Activated naive CD4-positive, alpha-beta T cell (primary cell): Measurements from ENCODE around the gene NGEF.
"Not testable (repeated sequence)": the region's sequence is repeated elsewhere in the genome, so short reads cannot be mapped to it uniquely, and the experiment has no call there.

Source experiments
- DNase-seq, 4 experiments: peaks; one replicate each; lab custom pipeline; 2025; lab: John Stamatoyannopoulos, UW

The NGEF gene

DNA sequence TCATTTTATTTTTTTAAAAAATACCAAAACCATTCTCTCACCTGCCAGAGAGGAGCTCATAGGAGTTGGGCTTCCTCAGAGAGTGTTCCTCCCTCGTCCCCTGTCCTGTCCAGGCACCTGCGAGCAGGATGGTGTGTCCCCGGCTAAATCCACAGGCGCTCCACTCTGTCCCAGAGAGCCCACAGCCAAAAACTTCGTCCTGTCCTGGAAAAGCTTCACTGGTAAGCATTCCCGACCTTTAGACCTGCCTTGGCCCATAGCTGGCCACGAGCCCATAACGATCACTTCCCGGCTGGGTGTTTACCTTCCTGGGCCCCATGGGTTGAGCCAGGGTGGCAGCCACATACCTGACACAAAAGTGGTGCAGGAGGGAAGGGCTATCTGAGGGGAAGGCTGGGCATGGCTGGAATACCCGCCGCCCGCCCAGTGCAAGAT is at the start of gene NGEF:
Gene NGEF, minus strand, starts transcription at position 230 of the 435 bp plus-strand sequence. CDS start 38,366 bp downstream, outside the sequence.
- DNase-seq, result no peak

- DNase-seq, result no peak
Observed at GRCh38 chr2:233062451-233062850, 49.4 kb upstream of the NGEF start.

GRCh38 chr2:233061591-233062450 is 48.8 kb upstream of the NGEF start:
- no peak for DNase-seq

- DNase-seq, result no peak
Observed at GRCh38 chr2:233060980-233061590, 48.0 kb upstream of the NGEF start.

- no peak for DNase-seq
Observed at GRCh38 chr2:233060501-233060979, 47.5 kb upstream of the NGEF start.

- peak in 3 of 4 experiments; percentile 22 to 62 (median 54) for DNase-seq
Observed at GRCh38 chr2:233059797-233060500, 46.9 kb upstream of the NGEF start, which contains the start of gene INPP5D. TSS of gene INPP5D (plus strand) at chr2:233060342. CDS start at chr2:233060479, 137 bp downstream.

- no peak for DNase-seq
Observed at GRCh38 chr2:233059547-233059796, 46.4 kb upstream of the NGEF start.

DNA sequence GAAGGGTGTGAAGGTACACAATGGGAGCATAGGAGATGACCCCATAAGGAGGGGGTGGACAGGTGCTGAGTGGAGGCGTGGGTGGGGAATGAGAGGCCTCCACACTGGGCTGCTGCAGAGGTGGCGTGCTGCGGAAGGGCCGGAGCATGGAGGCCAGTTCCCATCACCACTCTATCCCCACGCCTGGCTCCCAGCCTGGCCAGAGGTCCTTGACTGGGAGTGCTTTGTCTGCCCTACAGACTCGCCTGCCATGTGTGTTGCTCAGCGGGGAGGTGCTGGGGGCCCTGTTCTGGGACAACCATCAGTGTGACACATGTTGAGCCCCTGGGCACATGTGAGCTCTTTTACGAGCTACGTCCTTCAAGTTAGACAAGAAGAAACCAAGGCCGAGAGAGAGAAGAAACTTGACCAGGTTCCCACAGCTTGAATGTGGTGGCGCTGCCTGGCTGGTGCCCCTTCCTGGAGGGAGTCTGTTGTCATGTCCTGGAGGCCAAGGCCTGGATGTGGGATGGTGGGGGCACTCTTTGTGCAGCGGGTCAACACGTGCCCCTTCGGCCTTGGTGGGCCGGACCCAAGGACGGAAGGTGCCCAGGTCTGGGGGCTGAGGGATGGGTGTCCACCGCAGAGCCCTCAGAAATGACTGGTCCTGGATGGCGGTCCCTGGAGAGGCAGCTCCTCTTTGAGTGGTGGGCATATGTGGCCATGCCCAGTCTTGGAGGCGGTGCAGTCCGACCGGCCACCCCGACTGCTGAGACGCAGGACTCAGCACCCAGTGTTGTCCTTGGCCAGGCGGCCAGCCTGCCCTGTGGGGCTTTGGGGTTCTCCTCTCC is 45.9 kb upstream of the NGEF start:
- no peak for DNase-seq

- no peak for DNase-seq
Observed at GRCh38 chr2:233056961-233057605, 44.0 kb upstream of the NGEF start.

DNA sequence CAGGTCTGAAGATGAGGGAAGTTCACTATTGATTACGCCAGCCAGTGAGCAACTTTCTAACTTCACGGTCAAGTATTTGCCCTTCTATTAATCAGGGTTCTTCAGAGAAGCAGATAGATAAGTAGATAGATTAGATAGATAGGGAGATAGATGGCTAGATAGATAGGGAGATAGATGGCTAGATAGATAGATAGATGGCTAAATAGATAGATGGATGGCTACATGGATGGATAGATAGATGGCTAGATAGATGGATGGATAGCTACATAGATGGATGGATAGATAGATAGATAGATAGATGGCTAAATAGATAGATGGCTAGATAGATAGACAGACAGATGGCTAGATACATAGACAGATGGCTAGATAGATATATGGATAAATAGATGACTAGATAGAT is 42.3 kb upstream of the NGEF start:
- DNase-seq, result no peak

- DNase-seq, result peak; percentile 39 to 59 (median 55)
Observed at GRCh38 chr2:233053928-233054784, 41.1 kb upstream of the NGEF start.

DNA sequence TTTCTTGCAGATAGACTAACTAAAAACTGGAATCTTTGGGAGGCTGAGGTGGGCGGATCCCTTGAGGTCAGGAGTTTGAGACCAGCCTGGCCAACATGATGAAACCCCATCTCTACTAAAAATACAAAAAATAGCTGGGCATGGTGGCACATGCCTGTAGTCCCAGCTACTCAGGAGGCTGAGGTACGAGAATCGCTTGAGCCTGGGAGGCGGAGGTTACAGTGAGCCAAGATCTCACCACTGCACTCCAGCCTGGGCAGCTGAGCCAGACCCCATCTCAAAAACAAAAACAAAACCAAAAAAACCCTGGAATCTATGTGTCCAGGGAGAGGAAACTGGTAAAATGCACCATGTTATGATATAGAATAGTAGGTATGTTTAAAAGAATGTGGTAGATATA is 39.5 kb upstream of the NGEF start:
- DNase-seq, result not testable (repeated sequence)

DNA sequence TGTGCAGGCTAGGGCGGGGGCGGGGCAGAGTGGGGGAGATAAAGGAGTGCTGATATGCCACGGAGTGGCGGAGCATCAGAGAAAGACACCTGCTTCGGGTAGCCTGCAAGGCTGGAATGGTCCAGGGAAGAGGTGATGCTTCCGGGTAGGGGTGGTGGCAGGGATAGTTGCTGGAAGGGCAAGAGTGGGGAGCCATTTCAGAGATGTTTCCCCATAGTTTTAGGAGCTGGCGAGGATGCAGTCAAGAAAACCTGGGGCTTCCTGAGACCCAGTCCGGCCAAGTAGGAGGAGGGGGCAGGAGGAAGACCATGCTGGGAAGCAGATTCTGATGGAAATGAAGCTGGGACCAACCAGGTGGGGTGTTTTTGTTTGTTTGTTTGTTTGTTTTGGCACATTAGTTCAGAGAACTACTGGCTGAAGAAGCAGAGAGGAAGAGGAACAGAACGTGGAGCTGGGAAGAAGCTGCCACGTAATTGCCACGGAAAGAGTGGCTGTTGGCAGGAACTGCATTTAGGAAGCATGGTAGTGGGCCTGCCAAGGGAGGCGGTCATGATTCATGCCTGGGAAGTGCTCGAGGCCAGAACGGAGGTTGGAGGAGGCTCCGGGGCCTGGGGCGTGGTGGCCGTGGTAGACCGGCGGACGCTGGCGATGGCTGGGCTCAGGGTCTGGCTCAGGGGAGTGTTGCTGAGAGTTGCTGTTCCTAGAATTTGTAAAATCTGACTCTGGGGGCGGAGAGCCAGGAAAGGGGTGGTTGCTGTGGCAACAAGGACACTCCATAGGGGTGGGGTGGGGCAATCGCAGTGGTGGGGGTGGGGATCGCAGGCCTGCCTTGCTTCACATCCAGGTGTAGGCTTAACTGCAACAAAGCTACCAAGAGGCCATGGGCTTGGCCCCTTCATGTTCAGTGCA is 38.4 kb upstream of the NGEF start:
- no peak for DNase-seq

DNA sequence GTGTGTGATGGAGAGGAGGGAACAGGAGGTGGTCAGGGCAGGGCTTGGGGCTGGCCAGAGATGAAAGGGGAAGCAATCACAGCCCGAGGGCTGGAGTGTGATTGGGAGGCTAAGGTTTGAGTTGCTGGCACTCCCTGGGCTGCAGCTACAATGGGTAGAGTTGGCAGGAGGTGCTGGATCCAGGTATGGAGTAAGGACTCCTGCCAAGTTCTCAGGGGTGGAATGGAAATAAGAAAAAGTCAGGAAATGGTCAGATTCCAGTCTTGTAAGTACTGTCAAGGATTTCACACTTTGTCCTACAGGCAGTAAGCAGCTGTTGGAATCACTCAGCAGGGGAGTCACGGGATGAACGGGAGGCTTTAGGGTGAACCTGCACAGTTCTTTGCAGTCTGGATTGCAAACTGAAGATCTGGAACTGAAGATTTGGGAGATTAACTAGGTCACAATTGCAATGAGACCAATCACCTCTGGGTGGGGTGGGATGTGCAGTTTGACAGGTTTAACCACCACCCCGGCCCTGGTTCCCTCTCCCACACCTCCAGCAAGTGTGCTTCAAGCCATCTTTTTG is 36.2 kb upstream of the NGEF start:
- no peak for DNase-seq

DNA sequence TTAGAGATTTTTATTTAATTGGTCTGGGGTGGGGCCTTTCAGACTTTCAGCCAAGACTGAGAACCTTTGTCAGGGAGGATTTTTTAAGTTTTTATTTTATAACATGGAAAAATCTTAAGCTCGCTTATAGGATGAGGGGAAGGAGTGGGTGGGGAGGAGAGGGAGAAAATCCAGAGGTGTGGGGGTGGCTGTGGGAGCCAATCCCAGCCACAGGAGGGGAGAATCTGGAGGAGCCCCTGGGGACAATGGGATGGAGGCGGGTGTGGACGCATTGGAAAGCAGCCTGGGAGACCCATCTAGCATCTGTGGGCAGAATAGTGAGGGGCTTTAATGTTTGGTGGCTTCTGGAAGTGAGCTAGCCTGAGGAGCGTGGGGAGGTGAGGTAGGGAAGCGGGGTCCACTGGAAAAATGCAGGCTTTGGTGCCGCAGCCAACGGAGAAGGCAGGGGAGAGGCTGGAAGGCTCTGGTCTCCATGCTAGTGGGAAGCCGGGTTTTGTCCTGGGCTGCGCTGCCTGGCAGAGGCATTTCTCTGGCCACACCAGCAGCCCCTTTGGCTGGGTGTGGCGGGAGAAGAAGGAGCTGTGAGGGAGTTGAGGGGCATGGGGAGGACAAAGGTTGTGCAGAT is 35.6 kb upstream of the NGEF start:
- no peak for DNase-seq

- no peak for DNase-seq
Observed at GRCh38 chr2:233047667-233048066, 34.6 kb upstream of the NGEF start.

DNA sequence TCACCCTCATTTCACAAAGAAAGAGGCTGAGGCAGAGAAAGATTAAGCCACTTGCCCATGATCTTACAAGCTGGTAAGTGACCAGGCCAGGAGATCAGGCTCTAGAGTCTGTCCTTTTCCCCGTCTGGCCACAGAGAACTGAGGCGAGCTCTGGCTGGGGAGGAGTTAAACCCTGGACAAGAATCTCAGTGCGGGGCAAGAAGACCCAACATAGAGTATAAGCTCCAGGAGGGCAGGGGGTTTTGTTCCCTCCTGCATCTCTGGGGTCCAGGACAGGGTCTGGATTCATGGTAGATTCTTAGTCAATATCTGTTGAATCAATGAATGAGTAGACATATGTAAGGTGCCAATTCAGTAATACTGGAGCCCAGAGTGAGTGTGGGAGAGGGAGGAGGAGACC is 34.1 kb upstream of the NGEF start:
- no peak for DNase-seq

DNA sequence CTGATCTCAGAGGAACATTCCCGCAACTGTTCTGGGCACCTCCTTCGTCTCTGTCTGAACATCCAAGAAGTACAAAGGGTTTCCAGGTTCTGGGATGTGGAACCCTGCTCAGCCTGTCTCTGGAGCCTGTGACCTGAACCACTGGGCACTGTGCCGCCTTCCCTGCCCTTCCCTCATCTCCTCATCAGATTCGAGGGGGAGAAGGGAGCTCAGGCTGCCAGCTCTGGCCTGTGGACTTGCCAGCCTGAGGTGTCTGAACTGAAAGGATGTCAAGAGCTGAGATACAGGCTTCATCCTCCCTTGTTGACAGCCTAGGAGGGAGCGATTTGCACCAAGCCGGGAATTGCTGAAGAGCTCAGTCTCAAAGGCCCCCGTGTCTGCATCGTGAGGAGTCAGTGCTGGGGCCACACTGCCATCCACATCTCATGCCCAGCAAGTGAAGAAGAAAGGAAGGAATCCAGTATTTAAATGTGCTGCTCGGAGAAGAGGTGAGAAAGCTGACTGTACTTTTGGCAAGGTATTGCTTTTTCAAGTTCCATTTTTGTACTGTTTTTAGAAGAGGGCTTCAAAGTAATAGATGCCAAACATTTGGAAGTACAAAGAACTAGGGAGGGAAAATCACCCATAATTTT is 32.0 kb upstream of the NGEF start:
- DNase-seq, result no peak
